UCSD-AML1 (cell line): ENCODE measurements around the gene OGA.

ENCODE experiments used
- DNase-seq: peaks from one replicate; lab custom pipeline; 2025; ENCODE audit not compliant: unreplicated experiment; lab: John Stamatoyannopoulos, UW

Gene OGA

DNA sequence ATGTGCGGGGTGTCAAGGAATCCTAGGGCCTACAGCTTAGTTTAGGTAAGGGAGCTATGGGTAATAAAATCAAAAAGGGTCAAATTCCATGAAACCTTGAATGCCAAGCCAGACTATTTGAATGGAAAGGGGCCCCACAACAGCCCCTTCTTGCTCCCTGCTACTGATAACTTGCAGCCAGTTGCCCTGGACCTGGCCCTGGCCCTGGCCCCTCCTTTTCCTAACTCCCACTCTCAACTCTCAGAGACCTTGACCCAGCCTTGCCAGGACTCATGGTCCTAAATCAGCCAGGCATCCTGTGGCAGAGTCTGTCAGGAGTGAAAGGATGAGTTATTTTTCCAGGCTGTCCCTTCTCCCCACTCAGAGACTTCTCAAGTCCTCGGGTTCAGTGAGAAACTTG is 19.5 kb upstream of the OGA start:
- DNase-seq: no peak

GRCh38 chr10:101835362-101835761 is 17.1 kb upstream of the OGA start:
- no peak for DNase-seq

DNA sequence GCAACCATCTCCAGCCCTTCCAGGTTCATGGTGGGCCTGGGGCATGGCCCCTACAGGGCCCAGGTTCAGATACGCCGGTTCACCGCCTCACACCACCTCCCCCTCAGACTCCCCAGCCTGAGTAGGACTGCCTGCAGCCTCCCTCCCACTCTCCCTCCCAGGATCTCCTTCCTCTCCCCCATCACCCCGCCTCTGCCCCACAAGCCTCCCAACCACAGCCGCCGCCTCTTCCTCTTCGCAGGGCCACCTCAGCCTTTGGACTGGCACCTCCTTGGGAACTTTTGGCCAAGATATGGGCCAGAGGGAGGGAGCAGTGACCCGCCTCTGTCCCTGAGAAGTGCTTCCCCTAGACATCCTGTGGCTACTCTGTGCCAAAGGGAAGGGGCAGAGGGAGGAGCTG is 16.1 kb upstream of the OGA start:
- peak; percentile 83 for DNase-seq

- DNase-seq: no peak
Measured at GRCh38 chr10:101833466-101833865, 15.2 kb upstream of the OGA start.

GRCh38 chr10:101832325-101832771 is 14.1 kb upstream of the OGA start:
- DNase-seq: no peak

- no peak for DNase-seq
Measured at GRCh38 chr10:101831169-101831811, 13.0 kb upstream of the OGA start.

GRCh38 chr10:101830322-101831168 is 12.3 kb upstream of the OGA start:
- peak; percentile 89 for DNase-seq

- no peak for DNase-seq
Measured at GRCh38 chr10:101829561-101830315, 11.5 kb upstream of the OGA start.

DNA sequence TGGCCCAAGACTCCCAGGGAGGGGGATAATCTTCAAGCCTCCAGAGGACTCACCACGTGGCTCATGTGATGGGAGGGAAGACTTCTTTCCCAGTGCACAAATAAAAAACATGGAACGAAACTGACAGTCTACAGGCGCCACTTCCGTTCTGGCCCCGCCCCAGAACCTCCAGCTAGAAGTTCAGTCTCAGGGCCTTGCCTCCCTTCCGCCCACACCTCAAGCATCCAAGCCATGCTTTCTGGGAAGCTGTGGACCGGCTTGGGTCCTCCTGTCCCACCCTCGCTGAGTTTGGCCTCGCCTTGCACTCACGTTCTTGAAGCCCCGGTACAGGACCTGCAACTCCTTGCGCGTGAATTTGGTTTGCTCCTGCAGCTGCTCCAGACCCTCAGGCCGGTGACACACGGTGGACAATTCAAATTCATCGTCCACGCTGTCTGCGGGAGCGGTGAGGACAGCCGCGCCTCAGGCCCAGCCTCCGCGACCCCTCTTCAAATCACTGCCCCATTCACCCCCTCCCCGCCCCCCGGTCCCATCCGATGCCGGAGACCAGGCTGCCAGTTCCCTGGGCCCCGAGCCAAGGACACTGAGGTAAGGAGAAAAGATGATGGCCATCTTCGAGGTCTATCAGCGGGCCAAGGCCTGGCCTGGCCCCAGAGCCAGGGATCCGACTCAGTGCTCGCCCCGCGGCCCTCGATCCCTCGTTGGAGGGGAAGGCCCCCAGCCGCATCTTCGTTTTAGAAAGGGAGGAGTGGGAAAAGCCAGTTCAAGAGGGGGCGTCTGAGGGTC is 10.7 kb upstream of the OGA start:
- no peak for DNase-seq

GRCh38 chr10:101827919-101828600 is 9.8 kb upstream of the OGA start:
- no peak for DNase-seq

DNA sequence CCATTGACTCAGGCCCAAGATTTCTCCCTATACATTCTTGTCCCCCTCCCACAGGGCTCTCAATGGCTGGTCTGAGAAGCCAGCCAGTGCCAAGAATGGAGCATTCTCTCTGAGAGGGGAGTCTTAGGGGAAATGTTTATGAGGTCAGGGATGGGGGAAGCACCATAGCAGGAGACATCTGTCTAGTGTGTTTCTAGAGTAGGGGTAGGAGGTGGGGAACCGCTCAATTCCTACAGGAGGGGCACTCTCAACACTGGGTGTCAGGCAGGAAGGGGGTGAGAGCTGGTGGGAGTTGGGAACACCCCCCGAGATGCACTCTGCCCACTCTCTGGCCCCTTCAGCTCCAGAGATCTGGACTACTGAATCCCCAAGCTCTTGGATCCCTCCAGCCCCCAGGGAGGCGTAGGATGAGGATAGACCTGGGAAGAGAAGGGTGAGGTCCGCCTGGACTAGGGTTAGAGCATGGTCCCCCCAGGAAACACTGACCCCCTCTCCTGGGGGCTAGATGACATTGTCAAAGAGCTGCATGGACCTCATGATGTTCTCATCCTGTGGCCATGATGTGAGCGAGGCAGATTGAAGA is 8.7 kb upstream of the OGA start:
- no peak for DNase-seq

DNA sequence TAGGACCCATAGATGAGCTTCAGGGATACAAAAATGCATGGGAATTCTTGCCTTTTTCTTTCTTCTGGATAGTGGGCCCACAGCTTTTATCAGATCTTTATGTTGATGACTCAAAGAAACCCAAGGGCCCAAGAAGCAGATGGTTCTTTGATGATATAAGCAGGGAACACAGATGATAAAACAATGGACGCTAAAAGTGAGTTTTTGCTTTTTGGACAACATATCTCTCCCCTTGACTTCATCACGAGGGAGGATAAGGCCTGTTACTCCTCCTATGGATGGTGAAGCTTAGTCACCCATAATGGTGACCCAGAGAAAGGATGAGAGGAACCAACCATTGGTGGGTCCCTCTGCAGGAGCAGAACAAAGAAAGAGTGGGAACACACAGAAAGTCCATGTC is 6.5 kb upstream of the OGA start:
- no peak for DNase-seq

- peak; percentile 65 for DNase-seq
Measured at GRCh38 chr10:101818872-101819633, 809 bp upstream of the OGA start.

DNA sequence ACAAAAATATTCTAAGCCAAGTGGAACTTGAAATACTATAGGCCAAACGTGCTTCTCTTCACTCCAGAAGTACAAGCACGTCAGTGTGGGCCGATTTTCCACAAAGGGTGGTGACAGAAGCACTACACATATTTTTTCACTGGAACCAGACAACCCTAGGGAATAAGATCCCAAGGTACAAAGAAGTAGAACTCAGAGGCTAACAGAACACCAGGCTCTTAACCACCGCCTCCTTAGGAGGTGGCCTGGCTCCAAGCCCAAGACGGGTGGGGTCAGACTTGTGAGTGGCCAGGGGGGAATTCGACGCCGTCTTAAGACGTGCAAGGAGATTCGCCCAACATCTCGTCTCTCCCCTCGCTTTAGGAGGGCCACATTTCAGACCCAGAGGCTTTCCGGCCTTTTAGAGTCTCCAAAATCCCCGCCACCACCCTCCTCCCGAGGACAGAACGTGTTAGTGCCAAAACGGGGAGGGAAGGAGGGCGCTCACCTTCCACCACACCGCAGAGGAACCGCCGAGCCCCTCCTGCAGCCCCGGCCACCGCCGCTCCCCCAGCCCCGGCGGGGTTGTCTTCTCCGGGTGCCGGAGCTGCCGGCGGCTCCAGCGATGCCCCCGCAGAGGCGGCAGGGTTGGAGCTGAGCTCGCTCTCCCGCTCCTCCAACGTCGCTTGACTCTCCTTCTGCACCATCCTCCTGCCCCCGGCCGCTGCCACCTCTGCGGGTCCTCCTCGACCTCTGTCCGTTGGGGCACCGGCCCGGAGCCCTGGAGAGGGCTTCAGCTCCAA is 716 bp downstream of the OGA start:
- DNase-seq: peak; percentile 48

DNA sequence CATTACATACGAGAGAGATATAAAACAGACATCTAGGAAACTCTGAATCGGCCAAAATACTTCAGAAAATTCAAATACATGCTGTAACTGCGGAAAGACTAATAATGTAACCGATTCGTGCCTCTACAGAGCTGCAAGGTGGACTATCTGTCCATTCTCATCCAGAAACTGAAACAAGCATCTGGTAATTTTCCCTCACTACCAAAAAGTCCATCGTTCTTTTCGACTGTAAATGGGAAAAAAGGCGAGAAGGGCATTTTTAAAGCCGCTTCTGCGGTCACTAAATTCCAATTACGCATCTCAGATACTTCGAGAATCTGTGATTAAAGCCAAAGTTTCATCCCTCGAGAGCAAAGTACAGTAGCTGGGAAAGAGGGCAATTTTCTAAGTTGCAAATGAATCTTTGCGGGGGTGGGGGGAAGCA is 1.3 kb downstream of the OGA start:
- DNase-seq: no peak

GRCh38 chr10:101816376-101816775 is 1.9 kb downstream of the OGA start:
- no peak for DNase-seq

GRCh38 chr10:101814466-101815071 is 3.7 kb downstream of the OGA start:
- DNase-seq: no peak

- no peak for DNase-seq
Measured at GRCh38 chr10:101812606-101813005, 5.6 kb downstream of the OGA start.
